Spleen (tissue), 7 donors: ENCODE data around the gene GABBR2.

ENCODE experiments used
- POLR2A ChIP-seq, 3 donors: fragments of 450-650 bp; IDR thresholded peaks; one replicate each; pipeline ENCODE4 v1.5.1; 2017; ENCODE audit warnings: antibody characterized with exemption in 3 of 3, mild to moderate bottlenecking in 1 of 3
- TF ChIP-seq, protein P1 (sequence below), 11 experiments: fragments of 200-600 bp in 7 of 11; fragments of 450-650 bp in 4 of 11; sonication (generic) in 4 of 11; IDR thresholded peaks in 8 of 11; conservative IDR thresholded peaks in 3 of 11; 1 replicate in 7 of 11; 2 replicates in 4 of 11; pipeline versions ENCODE4 v1.4.0 to v1.8.0; 2016 to 2021; ENCODE audit warnings: antibody characterized with exemption in 11 of 11, inconsistent platforms in 4 of 11, mild to moderate bottlenecking in 1 of 11
- donor health status: DM: no; HTN: no; CAD: no; lungs with moderate emphysema.
- donor health status: DM: no; HTN: no; CAD: no.
- donor health status: DM: no; HTN: no; CAD: no.

DNA sequence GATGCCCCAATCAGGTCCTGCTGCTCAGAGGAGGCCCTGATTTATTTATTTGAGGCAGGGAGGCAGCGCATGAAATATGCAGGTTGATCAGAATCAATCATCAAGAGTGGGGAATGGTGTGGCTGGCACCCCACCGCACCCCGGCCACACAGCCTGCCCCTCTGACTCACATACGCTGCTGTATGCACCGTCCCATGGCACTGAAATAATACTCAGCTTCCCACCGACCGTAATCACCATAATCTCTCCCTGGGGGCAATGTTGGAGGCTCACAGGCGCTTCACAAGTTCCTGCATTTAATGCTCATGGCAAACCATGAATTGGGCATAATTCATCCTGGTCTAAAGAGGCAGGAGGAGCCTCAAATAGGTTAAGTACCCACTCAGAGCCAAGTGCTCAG, 312.1 kb downstream of the GABBR2 start:
- no peak for TF ChIP-seq POLR2A (IDR thresholded peaks at IDR 0.05)
- TF ChIP-seq, protein P1, sequence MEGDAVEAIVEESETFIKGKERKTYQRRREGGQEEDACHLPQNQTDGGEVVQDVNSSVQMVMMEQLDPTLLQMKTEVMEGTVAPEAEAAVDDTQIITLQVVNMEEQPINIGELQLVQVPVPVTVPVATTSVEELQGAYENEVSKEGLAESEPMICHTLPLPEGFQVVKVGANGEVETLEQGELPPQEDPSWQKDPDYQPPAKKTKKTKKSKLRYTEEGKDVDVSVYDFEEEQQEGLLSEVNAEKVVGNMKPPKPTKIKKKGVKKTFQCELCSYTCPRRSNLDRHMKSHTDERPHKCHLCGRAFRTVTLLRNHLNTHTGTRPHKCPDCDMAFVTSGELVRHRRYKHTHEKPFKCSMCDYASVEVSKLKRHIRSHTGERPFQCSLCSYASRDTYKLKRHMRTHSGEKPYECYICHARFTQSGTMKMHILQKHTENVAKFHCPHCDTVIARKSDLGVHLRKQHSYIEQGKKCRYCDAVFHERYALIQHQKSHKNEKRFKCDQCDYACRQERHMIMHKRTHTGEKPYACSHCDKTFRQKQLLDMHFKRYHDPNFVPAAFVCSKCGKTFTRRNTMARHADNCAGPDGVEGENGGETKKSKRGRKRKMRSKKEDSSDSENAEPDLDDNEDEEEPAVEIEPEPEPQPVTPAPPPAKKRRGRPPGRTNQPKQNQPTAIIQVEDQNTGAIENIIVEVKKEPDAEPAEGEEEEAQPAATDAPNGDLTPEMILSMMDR (IDR thresholded peaks at IDR 0.05 in 8 of 11, conservative IDR thresholded peaks at IDR 0.05 in 3 of 11), result no peak
